ENCODE measurements around the gene SYPL2. TPM values are rescaled to one million over a fixed set of nuclear protein-coding genes. Genes with fewer than 3 reads are reported as not detected.

The SYPL2 gene
- total RNA-seq, 3 donors from 2014 or later = 0.44 to 1.4 (median 0.66) TPM

- no peaks in the 10 kb centered on the region for H3K4me1 ChIP-seq
- no peaks in the 10 kb centered on the region for H3K36me3 ChIP-seq
- no peak for DNase-seq (ENCODE audit: low spot score in 2 of 2)
- H3K27me3 ChIP-seq = no peaks in the 10 kb centered on the region
- H3K9me3 ChIP-seq = no peaks in the 10 kb centered on the region
- intact Hi-C loops (cut with DNase I; ENCODE audit: low total_unique reads) = no loop called here
- no peak overlapping the region for H3K4me3 ChIP-seq
- H3K27ac ChIP-seq = no peak overlapping the region
- TF ChIP-seq POLR2A (IDR thresholded peaks at IDR 0.05) (no peak), CTCF (IDR thresholded peaks at IDR 0.05) (no peak), POLR2AphosphoS5 (IDR thresholded peaks at IDR 0.05) (no peak)
These were observed 34.6 kb downstream of the SYPL2 start for GRCh38 chr1:109500941-109501381.

GRCh38 chr1:109501644-109502363, 35.5 kb downstream of the SYPL2 start:
- no peaks in the 10 kb centered on the region for H3K4me1 ChIP-seq

GRCh38 chr1:109502364-109502851, 36.1 kb downstream of the SYPL2 start:
- H3K27ac ChIP-seq = peak overlapping the region in 1 of 2 donors; percentile 32
- no peaks in the 10 kb centered on the region for H3K9me3 ChIP-seq
- DNase-seq (ENCODE audit: low spot score in 2 of 2) = no peak
- H3K4me1 ChIP-seq = no peaks in the 10 kb centered on the region
- TF ChIP-seq POLR2AphosphoS5 (IDR thresholded peaks at IDR 0.05) (no peak), POLR2A (IDR thresholded peaks at IDR 0.05) (no peak), CTCF (IDR thresholded peaks at IDR 0.05) (no peak)
- no peak overlapping the region for H3K4me3 ChIP-seq
- no peaks in the 10 kb centered on the region for H3K36me3 ChIP-seq
- intact Hi-C loops (cut with DNase I; ENCODE audit: low total_unique reads) = no loop called here
- no peaks in the 10 kb centered on the region for H3K27me3 ChIP-seq

More at GRCh38 chr1:109501644-109502363, 35.5 kb downstream of the SYPL2 start:
- TF ChIP-seq POLR2AphosphoS5 (IDR thresholded peaks at IDR 0.05) (no peak), POLR2A (IDR thresholded peaks at IDR 0.05) (no peak), CTCF (IDR thresholded peaks at IDR 0.05) (no peak)
- Histone ChIP-seq H3K4me3 (no peak overlapping the region), H3K36me3 (no peaks in the 10 kb centered on the region), H3K9me3 (no peaks in the 10 kb centered on the region), H3K27ac (no peak overlapping the region), H3K27me3 (no peaks in the 10 kb centered on the region)
- intact Hi-C loops (cut with DNase I; ENCODE audit: low total_unique reads) = no loop called here
- DNase-seq (ENCODE audit: low spot score in 2 of 2) = no peak

- intact Hi-C loops (cut with DNase I; ENCODE audit: low total_unique reads) = no loop called here
- no peak for TF ChIP-seq POLR2A (IDR thresholded peaks at IDR 0.05)
- no peak for TF ChIP-seq POLR2AphosphoS5 (IDR thresholded peaks at IDR 0.05)
- no peak for TF ChIP-seq CTCF (IDR thresholded peaks at IDR 0.05)
- Histone ChIP-seq H3K9me3 (no peaks in the 10 kb centered on the region), H3K4me3 (no peak overlapping the region), H3K36me3 (no peaks in the 10 kb centered on the region), H3K27me3 (no peaks in the 10 kb centered on the region), H3K4me1 (no peaks in the 10 kb centered on the region), H3K27ac (peak overlapping the region in 1 of 2 donors; percentile 36)
- no peak for DNase-seq (ENCODE audit: low spot score in 2 of 2)
These were observed 37.6 kb downstream of the SYPL2 start for GRCh38 chr1:109503935-109504334.

GRCh38 chr1:109504974-109505373, 38.6 kb downstream of the SYPL2 start:
- Histone ChIP-seq H3K27ac (no peak overlapping the region), H3K27me3 (no peaks in the 10 kb centered on the region), H3K9me3 (no peaks in the 10 kb centered on the region), H3K4me1 (no peaks in the 10 kb centered on the region), H3K4me3 (no peak overlapping the region), H3K36me3 (no peaks in the 10 kb centered on the region)
- intact Hi-C loops (cut with DNase I; ENCODE audit: low total_unique reads) = no loop called here
- no peak for DNase-seq (ENCODE audit: low spot score in 2 of 2)
- TF ChIP-seq POLR2A (IDR thresholded peaks at IDR 0.05) (no peak), POLR2AphosphoS5 (IDR thresholded peaks at IDR 0.05) (no peak), CTCF (IDR thresholded peaks at IDR 0.05) (no peak)
